HG03175 (cell line): ENCODE measurements around the gene HYAL3.

Source experiments
- ATAC-seq: cut with Tn5 transposase; IDR thresholded peaks from one replicate; pipeline ENCODE4 v1.9.1; 2021; ENCODE audit warnings: mild to moderate bottlenecking, moderate library complexity; ENCODE audit not compliant: unreplicated experiment

HYAL3 gene

GRCh38 chr3:50330330-50330729, 31.1 kb upstream of the HYAL3 start:
- ATAC-seq: no peak

GRCh38 chr3:50327943-50328691, 28.9 kb upstream of the HYAL3 start, which contains the start of gene TUSC2:
Gene TUSC2 (minus strand): TSS chr3:50328223. CDS start chr3:50328099, 124 bp downstream.
- peak; percentile 90 for ATAC-seq

GRCh38 chr3:50327129-50327528, 27.9 kb upstream of the HYAL3 start:
- no peak for ATAC-seq

GRCh38 chr3:50326182-50326541, 27.0 kb upstream of the HYAL3 start:
- no peak for ATAC-seq

- no peak for ATAC-seq
Observed at GRCh38 chr3:50325497-50326181, 26.4 kb upstream of the HYAL3 start.

GRCh38 chr3:50325113-50325480, 25.9 kb upstream of the HYAL3 start:
- no peak for ATAC-seq

- no peak for ATAC-seq
Observed at GRCh38 chr3:50324351-50325112, 25.3 kb upstream of the HYAL3 start.

- no peak for ATAC-seq
Observed at GRCh38 chr3:50323614-50324199, 24.5 kb upstream of the HYAL3 start.

- ATAC-seq: no peak
Observed at GRCh38 chr3:50323092-50323600, 23.9 kb upstream of the HYAL3 start.

- ATAC-seq: no peak
Observed at GRCh38 chr3:50322386-50323091, 23.3 kb upstream of the HYAL3 start, which contains the start of gene HYAL2. Gene HYAL2 (minus strand): TSS chr3:50322745. CDS start chr3:50320489, 2,256 bp downstream.

GRCh38 chr3:50322115-50322385, 22.8 kb upstream of the HYAL3 start:
- ATAC-seq: no peak

- ATAC-seq: peak; percentile 82
Observed at GRCh38 chr3:50321336-50322114, 22.3 kb upstream of the HYAL3 start.

- peak; percentile 41 for ATAC-seq
Observed at GRCh38 chr3:50320853-50321335, 21.7 kb upstream of the HYAL3 start.

- ATAC-seq: no peak
Observed at GRCh38 chr3:50319894-50320625, 20.9 kb upstream of the HYAL3 start.

GRCh38 chr3:50319181-50319893, 20.1 kb upstream of the HYAL3 start:
- ATAC-seq: no peak

GRCh38 chr3:50318615-50319014, 19.4 kb upstream of the HYAL3 start:
- ATAC-seq: no peak

GRCh38 chr3:50318163-50318562, 19.0 kb upstream of the HYAL3 start:
- no peak for ATAC-seq

- no peak for ATAC-seq
Observed at GRCh38 chr3:50317300-50317699, 18.1 kb upstream of the HYAL3 start.
